OCI-LY1 (cell line): ENCODE data around the gene ADIRF.

Experiments
- EZH2 ChIP-seq: fragments of 200-600 bp; sonication (generic), shearing (Covaris generic); IDR thresholded peaks from 2 replicates; pipeline ENCODE4 v1.8.0; 2017; ENCODE audit warnings: borderline replicate concordance, mixed run types, mild to moderate bottlenecking, antibody characterized with exemption, low read length, moderate library complexity, mixed read lengths
- TF ChIP-seq, protein P1 (sequence below): fragments of 200-600 bp; sonication (generic), shearing (Covaris generic); IDR thresholded peaks from 2 replicates; pipeline ENCODE4 v1.5.1; 2017; ENCODE audit warnings: mild to moderate bottlenecking, antibody characterized with exemption, low read length, moderate library complexity, mixed read lengths

DNA sequence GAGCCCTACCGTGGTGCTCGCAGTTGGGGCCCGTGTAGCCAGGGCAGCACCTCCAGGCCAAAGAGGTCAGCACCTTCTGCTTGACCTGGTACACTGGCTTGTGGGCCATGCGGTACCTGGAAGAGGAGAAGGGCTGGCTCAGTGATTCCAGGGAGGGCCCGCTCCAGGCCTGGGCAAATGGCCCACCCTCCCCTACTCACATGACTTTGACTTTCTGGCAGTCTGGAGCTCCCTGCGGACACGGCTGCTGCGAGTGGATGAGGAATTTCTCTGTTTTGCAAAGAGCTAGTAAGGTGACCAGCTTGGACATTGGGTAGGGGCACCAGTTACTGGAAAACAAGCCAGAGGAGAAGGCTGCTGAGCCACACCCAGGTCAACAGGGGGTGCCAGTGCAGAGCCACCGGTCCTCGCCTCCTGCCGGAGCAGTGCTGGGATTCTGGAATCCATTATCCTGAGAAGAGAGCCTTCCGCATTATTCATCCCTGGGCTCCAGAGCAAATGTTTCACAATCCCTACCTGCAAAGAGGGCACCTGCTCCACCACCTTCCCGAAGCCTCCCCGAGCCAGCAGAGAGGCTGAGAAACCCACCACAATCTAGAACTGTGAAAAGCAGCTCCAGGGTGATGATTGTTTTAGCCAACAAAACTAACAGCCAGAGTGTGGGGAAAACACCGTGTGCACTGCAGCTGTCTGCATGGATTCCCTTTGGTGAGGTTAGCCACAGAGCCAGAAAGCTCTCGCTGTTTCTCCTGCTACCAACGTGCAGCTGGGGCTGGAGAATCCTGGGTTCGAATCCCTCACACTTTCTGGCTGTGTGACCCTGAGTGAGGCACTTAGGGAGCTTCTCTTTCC lies 22.7 kb upstream of the ADIRF start:
- TF ChIP-seq EZH2: no peak
- TF ChIP-seq, protein P1, sequence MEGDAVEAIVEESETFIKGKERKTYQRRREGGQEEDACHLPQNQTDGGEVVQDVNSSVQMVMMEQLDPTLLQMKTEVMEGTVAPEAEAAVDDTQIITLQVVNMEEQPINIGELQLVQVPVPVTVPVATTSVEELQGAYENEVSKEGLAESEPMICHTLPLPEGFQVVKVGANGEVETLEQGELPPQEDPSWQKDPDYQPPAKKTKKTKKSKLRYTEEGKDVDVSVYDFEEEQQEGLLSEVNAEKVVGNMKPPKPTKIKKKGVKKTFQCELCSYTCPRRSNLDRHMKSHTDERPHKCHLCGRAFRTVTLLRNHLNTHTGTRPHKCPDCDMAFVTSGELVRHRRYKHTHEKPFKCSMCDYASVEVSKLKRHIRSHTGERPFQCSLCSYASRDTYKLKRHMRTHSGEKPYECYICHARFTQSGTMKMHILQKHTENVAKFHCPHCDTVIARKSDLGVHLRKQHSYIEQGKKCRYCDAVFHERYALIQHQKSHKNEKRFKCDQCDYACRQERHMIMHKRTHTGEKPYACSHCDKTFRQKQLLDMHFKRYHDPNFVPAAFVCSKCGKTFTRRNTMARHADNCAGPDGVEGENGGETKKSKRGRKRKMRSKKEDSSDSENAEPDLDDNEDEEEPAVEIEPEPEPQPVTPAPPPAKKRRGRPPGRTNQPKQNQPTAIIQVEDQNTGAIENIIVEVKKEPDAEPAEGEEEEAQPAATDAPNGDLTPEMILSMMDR: peak; percentile 19; the same call in 1 of the 2 replicates
